ENCODE data around the gene LPP.

The LPP gene

DNA sequence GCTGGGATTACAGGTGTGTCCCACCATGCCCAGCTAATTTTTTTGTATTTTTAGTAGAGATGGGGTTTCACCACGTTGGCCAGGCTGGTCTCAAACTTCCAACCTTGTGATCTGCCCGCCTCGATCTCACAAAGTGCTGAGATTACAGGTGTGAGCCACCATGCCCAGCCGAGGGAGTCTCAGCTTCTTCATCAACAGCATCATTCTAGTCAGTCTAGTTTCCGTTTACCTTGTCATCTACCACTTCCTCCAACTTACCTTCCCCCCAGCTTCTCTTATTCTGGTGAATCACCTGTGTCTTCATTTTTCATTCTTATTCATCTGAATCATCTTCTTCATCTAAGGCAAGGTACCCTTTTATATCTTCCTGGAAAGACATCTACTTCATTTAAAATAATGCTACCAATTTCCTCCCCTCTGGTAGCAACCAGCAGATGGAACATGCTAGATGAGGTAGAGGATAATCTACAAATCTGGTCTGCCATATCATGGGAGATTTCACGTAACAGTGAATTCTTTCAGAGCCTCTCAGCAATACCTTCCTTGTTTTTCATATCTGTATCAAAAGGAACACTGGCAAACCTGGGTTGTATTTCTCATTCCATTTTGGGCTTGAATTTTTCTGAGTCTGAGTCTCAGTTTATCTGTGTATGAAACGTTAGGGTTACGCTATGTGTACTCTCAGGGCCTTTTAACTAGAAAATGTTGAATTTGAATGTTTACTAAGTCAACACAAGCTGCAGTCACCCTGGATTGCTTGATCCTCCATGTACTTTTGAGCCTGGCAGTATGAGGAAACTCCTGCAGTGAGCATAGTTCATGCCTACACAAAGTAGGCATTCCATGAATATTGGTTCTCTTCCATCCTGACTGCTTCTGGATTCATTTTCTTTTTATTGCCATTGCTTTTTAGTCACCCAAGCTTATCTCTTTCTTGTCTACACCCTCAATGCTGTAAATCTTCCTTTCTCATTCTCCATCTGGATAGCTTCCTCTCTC is 16.8 kb downstream of the LPP start:
- DNase-seq (no peak), ATAC-seq (ENCODE audit: insufficient read depth, low read depth) (no peak)
- H3K9ac ChIP-seq (ENCODE audit: low read depth, low read length) = no peak overlapping the region
- no peak overlapping the region for H3K4me2 ChIP-seq (ENCODE audit: insufficient read depth, low read length)
- no peaks in the 10 kb centered on the region for H3K27me3 ChIP-seq (ENCODE audit: insufficient read depth, low read length, poor library complexity)
- peaks cover 5% of the 10 kb centered on the region; the same call in 1 of the 2 replicates for H3K36me3 ChIP-seq (ENCODE audit: insufficient read depth, low read length)
- no peak overlapping the region for H2AFZ ChIP-seq (ENCODE audit: low read depth, low read length)
- peaks cover 19% of the 10 kb centered on the region for H3K4me1 ChIP-seq (ENCODE audit: insufficient read depth, low read length)
- H3K79me2 ChIP-seq (ENCODE audit: insufficient read depth, low read length) = peaks cover 87% of the 10 kb centered on the region
- no peak for TF ChIP-seq EZH2 (IDR thresholded peaks at IDR 0.05; ENCODE audit: borderline replicate concordance, low read depth, low read length, severe bottlenecking)
- TF ChIP-seq, protein P1, sequence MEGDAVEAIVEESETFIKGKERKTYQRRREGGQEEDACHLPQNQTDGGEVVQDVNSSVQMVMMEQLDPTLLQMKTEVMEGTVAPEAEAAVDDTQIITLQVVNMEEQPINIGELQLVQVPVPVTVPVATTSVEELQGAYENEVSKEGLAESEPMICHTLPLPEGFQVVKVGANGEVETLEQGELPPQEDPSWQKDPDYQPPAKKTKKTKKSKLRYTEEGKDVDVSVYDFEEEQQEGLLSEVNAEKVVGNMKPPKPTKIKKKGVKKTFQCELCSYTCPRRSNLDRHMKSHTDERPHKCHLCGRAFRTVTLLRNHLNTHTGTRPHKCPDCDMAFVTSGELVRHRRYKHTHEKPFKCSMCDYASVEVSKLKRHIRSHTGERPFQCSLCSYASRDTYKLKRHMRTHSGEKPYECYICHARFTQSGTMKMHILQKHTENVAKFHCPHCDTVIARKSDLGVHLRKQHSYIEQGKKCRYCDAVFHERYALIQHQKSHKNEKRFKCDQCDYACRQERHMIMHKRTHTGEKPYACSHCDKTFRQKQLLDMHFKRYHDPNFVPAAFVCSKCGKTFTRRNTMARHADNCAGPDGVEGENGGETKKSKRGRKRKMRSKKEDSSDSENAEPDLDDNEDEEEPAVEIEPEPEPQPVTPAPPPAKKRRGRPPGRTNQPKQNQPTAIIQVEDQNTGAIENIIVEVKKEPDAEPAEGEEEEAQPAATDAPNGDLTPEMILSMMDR (IDR thresholded peaks at IDR 0.05; ENCODE audit: borderline replicate concordance, extremely low read depth, low read length, poor library complexity, severe bottlenecking) = no peak
- no peak overlapping the region for H3K27ac ChIP-seq (ENCODE audit: low read length)
- no peaks in the 10 kb centered on the region for H3K9me3 ChIP-seq (ENCODE audit: insufficient read depth, low read length, severe bottlenecking)
- no peak overlapping the region for H3K4me3 ChIP-seq (ENCODE audit: low read depth in 1 of 2, low read length in 2 of 2)
- H4K20me1 ChIP-seq (ENCODE audit: insufficient read depth, low read length) = no peaks in the 10 kb centered on the region; the same call in 1 of the 2 replicates

GRCh38 chr3:188171682-188172467 is 17.9 kb downstream of the LPP start:
- peaks cover 19% of the 10 kb centered on the region for H3K4me1 ChIP-seq (ENCODE audit: insufficient read depth, low read length)
- DNase-seq (no peak), ATAC-seq (ENCODE audit: insufficient read depth, low read depth) (no peak)
- H3K9ac ChIP-seq (ENCODE audit: low read depth, low read length) = no peak overlapping the region
- H3K27ac ChIP-seq (ENCODE audit: low read length) = no peak overlapping the region
- H2AFZ ChIP-seq (ENCODE audit: low read depth, low read length) = no peak overlapping the region
- no peak overlapping the region for H3K4me3 ChIP-seq (ENCODE audit: low read depth in 1 of 2, low read length in 2 of 2)
- TF ChIP-seq, protein P1 (IDR thresholded peaks at IDR 0.05; ENCODE audit: borderline replicate concordance, extremely low read depth, low read length, poor library complexity, severe bottlenecking) = no peak
- no peak for TF ChIP-seq EZH2 (IDR thresholded peaks at IDR 0.05; ENCODE audit: borderline replicate concordance, low read depth, low read length, severe bottlenecking)
- no peak overlapping the region for H3K4me2 ChIP-seq (ENCODE audit: insufficient read depth, low read length)
- H3K36me3 ChIP-seq (ENCODE audit: insufficient read depth, low read length) = peaks cover 5% of the 10 kb centered on the region; the same call in 1 of the 2 replicates
- peaks cover 88% of the 10 kb centered on the region for H3K79me2 ChIP-seq (ENCODE audit: insufficient read depth, low read length)
- H3K9me3 ChIP-seq (ENCODE audit: insufficient read depth, low read length, severe bottlenecking) = no peaks in the 10 kb centered on the region
- H3K27me3 ChIP-seq (ENCODE audit: insufficient read depth, low read length, poor library complexity) = no peaks in the 10 kb centered on the region
- no peaks in the 10 kb centered on the region; the same call in 1 of the 2 replicates for H4K20me1 ChIP-seq (ENCODE audit: insufficient read depth, low read length)

DNA sequence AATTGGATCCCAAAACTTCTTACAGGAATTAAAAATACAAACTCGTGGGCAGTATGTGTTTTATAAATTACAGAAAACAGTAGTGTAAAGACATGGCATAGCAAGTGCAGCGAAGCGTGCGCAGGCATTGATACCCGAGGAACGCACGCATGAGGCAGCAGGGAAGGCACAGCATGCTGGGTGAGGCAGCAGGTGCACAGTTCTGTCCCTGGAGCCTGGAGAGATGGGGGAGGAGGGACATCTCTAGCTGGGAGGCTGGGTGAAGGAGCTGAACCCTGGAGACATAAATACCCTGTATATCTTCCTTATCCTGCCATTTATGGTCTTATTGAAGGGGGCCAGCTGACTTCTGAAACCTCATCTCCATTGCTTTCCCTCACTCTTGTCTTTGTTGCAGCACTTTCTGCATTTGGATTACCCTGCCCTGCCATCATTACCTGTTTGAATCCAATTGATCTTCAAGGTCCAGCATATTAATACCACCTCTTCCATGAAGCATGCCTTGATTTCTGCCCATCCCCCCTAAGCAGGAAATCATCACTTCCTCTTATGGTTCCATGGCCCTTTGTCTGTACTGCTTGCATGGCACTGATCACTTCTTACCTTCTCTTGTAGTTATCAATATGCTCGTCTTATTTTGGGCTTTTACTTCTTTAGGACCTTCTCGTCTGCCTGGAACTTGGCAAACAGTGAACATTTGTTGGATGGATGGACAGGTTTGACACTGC is 20.5 kb downstream of the LPP start:
- DNase-seq (peak; percentile 47), ATAC-seq (ENCODE audit: insufficient read depth, low read depth) (peak; percentile 78)
- H2AFZ ChIP-seq (ENCODE audit: low read depth, low read length) = no peak overlapping the region
- no peak for TF ChIP-seq EZH2 (IDR thresholded peaks at IDR 0.05; ENCODE audit: borderline replicate concordance, low read depth, low read length, severe bottlenecking)
- TF ChIP-seq, protein P1 (IDR thresholded peaks at IDR 0.05; ENCODE audit: borderline replicate concordance, extremely low read depth, low read length, poor library complexity, severe bottlenecking) = no peak
- H3K9me3 ChIP-seq (ENCODE audit: insufficient read depth, low read length, severe bottlenecking) = no peaks in the 10 kb centered on the region
- peaks cover 5% of the 10 kb centered on the region; the same call in 1 of the 2 replicates for H3K36me3 ChIP-seq (ENCODE audit: insufficient read depth, low read length)
- H3K4me3 ChIP-seq (ENCODE audit: low read depth in 1 of 2, low read length in 2 of 2) = no peak overlapping the region
- peak overlapping the region; percentile 60 for H3K27ac ChIP-seq (ENCODE audit: low read length)
- H3K27me3 ChIP-seq (ENCODE audit: insufficient read depth, low read length, poor library complexity) = no peaks in the 10 kb centered on the region
- H4K20me1 ChIP-seq (ENCODE audit: insufficient read depth, low read length) = no peaks in the 10 kb centered on the region; the same call in 1 of the 2 replicates
- H3K79me2 ChIP-seq (ENCODE audit: insufficient read depth, low read length) = peaks cover 82% of the 10 kb centered on the region
- peaks cover 27% of the 10 kb centered on the region for H3K4me1 ChIP-seq (ENCODE audit: insufficient read depth, low read length)
- H3K9ac ChIP-seq (ENCODE audit: low read depth, low read length) = no peak overlapping the region
- H3K4me2 ChIP-seq (ENCODE audit: insufficient read depth, low read length) = peak overlapping the region; percentile 21; the same call in 1 of the 2 replicates

Measured in DND-41 (cell line).